GM18520 (cell line): Measurements from ENCODE around the gene WWTR1.

Experiments used
- ATAC-seq: cut with Tn5 transposase; IDR thresholded peaks from one replicate; pipeline ENCODE4 v1.9.1; 2021; ENCODE audit not compliant: unreplicated experiment

Gene WWTR1

DNA sequence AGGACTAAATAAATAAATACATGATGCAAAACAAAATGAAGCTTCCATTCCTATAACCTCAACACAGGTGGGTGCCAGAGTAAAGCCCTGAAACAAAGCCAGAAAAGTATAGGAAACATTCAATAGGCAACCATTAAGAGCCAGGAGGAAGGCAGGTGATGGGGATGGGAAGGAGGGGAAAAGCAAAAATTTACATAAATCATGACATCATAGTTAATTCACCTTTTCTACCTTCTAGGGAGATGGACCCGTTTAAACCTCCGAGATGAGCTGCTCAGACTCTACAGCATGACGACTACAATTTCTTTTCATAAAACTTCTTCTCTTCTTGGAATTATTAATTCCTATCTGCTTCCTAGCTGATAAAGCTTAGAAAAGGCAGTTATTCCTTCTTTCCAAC, 155.4 kb downstream of the WWTR1 start:
- ATAC-seq, result no peak

DNA sequence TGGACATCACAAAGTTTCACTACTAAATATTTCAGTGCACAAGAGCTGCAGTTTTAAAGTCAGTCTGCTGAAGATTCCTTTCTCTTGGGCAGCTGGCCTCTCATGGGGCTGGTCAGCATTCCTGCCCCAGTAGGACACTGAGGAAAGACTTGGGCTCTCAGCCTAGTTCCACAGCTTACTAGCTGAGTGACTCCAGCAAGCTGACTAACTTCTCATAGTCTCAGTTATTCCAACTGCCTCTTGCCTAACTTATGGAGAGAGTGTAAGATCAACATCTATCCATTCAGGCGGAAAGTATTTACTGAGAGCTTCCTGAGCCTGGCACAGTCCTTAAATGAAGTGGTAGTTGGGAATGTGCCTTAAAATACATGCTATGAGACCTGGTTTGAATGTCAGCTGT, 156.3 kb downstream of the WWTR1 start:
- no peak for ATAC-seq

DNA sequence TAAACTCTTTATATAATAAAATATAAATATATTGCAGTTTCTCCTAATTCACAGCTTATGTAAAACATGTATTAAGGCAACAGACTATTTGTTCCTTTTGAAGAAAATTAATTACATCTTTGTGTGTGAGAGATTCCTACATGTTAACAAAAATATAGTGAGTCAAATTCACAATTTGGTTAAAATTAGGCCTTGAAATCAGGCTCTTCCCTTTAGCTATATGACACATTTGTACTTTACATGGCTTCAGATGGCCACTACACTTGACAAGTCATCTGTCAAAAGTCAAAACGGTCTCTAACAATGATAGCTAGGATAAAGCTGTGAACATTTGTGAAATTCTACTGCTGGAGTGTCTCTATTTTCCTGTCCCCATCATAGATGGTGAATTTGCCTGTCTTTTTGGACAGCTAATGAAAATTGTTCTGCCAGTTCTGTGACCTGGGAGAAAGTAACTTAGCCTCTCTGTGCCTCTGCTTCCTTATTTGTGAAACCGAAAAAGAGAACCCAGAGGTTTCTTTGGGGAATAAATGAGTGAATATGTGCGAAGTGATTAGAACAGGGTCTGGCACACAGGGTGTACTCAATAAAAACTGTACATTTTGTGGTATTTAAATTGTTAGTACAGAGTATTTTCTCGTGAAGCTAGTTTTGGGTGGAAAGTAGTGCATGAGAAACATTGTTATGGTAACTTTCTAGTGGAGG, 159.7 kb downstream of the WWTR1 start:
- ATAC-seq, result no peak

DNA sequence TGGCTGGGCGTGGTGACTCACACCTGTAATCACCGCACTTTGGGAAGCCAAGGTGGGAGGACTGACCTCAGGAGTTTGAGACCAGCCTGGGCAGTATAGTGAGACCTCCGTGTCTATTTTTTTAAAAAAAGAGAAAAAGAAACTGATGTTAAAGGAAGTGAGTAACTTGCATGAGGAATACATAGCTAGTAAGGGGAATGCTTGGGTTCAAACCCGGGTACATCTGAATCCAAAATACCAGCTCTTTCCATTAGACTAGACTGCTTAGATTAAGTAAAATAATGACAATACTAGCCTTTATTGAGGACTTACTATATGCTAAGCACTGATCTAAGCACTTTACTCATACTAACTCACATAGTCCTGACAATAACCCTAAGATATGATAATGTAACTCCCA, 160.9 kb downstream of the WWTR1 start:
- no peak for ATAC-seq

DNA sequence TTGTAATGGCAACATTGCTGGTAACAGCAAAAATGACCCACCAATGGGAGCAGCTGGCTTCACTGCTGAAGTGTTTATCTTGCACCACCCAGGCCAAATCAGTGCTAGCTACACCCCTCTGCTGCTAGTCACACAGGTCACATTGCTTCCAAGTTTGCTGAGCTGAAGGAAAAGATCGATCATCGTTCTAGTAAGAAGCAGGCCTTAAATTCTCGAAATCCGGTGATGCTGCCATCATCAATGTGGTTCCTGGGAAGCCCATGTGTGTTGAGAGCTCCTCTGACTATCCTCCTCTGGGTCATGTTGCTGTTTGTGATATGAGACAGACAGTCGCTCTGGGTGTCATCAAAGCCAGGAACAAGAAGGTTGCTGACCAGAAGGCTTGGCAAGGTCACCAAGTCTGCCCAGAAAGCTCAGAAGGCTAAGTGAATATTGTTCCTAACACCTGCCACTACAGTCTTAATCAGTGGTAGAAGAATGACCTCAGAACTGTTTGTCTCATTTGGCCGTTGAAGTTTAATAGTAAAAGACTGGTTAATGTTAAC, 162.2 kb downstream of the WWTR1 start:
- ATAC-seq, result no peak

DNA sequence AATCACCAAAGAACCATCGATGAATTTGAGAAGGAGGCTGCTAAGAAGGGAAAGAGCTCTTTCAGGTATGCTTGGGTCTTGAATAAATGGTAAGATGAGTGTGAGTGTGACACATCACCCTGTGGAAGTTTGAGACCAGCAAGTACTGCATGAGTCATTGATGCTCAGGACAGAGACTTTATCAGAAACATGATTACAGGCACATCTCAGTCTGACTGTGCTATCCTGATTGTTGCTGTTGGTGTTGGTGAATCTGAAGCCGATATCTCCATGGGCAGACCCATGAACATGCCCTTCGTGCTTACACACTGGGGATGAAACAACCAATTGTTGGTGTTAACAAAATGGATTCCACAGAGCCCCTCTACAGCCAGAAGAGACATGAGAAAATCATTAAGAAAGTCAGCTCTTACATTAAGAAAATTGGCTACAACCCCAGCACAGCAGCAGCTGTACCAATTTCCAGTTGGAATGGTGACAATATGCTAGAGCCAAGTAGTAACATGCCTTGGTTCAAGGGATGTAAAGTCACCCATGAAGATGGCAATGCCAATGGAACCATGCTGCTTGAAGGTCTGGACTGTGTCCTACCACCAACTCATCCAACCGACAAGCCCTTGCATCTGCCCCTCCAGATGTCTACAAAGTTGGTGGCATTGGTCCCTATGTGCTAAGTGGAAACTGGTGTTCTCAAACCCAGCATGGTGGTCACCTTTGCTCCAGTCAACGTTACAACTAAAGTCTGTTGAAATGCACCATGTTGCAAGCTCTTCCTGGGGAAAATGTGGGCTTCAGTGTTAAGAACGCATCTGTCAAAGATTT, 162.9 kb downstream of the WWTR1 start:
- ATAC-seq, result no peak

DNA sequence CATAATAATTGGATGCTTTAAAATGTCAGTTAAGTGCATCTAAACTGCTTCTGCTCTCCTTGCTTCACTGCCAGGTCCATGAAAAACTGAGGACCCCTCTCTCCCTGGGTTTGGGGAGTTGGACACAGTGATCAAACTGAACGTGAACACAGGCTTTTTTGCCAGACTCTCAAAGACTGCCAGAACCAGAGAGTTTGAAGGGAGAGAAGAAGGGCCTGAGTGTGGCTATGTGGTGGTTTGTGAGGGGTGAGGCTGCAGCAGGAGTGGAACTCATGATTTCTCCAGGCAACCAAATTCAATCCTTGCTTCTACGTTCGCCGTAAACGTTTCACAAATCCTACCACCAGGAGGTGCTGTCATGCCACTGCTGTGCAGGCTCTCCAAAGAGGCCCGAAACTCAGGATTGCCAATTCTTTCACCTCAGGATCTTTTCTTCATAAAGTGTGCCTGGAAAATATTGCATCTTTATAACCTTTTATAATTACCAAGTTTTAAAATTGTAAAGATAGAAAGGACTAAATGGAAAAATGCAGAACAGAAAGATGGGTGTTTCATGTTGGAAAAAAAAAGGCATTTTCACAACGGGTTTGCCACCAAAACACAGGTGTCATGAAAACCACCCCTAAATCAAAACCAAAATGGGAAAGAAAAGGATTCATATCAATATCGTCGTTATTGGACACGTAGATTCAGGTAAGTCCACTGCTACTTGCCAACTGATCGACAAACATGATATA, 163.6 kb downstream of the WWTR1 start:
- ATAC-seq, result no peak

DNA sequence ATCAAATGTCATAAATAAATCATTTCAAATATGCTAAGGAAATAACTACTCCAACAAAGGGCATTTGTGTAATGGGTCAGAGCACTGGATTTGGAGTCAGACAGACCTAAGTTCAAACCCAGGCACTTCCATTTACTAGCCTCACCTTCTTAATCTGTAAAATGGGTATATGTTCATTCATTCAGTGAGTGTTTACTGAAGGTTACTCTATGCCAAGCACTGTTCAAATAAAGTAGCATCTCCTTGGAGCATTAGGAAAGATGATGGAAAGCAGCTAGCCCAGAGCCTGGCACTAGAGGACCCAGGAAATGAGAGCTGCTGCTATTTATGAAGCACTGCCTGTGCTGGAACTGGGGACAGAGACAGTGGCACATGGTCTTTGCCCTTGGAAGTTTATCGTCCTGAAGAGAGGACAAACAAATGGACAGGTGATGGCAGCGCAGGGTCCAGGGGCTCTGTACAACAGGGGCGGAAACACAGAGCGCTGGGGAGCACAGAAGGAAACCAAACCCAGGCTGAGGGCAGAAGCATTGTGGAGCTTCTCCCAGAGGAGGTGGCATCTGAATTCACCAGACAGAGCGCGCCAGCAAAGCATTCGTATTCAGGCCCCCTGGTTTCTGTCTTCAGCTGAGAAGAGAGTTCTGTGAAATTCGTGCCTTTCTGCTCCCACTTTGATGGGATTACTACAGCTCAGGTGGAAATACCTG, 164.4 kb downstream of the WWTR1 start:
- ATAC-seq, result no peak

DNA sequence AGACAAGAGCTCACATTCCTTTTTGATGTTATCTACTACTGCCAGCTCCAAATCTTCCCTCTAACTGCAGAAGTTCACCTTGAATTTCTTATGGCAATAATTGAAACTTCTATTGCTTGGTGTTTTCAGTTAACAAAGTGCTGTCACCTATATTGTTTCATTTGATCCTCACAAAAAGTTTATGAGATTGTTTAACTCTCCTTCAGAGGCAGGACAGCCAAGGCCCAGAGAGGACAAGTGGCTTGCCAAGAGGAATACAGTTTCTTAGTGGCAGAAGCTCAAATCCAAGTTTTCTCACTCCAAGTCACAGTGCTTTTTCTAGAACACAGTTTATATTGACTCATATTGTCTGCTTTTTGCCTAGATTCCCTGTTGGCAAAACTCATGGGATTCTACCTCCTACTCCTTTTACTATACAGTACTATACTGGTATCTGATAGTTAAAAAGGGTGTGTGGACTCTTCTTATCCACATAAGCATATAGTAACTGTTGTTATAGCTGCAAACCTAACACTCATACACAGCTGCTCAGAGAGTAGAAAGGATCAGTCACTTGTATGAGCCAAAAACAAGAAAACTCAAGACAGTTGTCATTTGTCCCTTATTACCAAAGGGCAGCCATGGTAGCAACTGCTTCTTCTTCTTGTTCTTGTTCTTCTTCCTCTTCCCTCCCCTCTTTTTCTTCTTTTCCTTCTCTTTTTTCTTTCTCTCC, 167.4 kb downstream of the WWTR1 start:
- no peak for ATAC-seq

DNA sequence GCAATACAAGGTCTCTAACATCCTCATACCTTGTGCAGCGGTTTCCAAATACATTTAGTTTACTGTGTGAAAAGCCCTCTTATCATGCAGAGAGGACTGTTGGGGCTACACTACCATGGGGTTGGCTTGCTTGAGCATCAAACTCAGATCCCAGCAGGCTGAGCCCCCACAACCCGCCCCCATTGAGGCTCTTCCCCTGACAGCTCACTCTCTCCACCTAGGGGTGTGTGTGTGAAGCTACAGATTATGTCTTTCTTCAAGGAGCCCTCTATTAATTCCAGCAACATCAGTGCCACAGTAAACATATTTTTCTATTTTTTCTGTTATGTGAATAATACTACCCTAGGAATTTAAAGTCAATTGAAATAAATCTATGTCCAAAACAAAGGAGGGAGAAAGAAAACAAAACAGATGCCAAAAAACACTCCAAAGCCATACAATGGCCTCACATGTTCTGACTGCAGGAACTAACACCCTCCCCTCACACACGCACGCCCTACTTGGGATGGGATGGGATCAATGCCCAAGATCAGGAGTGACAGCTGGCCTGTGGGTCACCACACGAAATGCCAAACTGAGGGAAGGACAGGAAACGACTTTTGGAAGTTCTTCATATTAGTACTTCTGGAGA, 168.7 kb downstream of the WWTR1 start:
- ATAC-seq, result no peak

DNA sequence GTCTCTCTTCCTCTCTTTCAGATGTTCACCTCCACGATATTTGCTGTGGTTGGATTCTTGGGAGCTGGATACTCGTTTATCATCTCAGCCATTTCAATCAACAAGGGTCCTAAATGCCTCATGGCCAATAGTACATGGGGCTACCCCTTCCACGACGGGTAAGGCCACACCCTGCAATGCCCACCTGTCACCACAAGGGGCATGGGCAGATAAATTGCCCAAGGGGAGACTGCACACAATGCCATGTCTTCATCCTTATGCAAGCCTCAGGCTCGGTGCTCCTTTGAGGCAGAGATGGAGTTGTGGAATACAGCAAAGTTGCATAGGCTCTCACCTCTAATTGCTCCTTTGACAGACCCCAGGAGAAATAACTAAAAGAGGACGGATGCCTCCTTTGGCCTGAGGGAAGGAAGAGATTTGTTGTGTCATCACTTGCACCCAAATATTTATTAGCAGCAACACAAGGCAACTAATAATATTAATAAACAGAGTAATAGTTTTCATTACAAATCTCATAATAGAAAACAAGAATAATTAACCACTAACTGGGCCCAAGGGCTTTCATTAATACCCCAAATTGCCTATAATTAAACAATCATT, 170.1 kb downstream of the WWTR1 start:
- no peak for ATAC-seq

DNA sequence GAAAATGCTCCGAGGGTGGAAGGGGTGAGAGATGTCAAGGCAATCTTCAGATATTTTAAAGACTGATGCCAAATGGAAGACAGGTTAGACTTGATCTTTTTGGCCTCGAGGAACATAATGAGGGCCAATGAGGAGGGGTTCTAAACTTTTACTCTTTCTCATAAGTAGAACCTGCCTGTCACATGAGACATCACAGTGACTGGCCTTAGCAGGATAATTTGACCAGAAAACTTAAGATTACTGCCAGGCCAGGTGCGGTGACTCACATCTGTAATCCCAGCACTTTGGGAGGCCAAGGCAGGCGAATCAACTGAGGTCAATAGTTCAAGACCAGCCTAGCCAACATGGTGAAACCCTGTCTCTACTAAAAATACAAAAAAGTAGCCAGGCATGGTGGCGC, 171.1 kb downstream of the WWTR1 start:
- ATAC-seq, result no peak

DNA sequence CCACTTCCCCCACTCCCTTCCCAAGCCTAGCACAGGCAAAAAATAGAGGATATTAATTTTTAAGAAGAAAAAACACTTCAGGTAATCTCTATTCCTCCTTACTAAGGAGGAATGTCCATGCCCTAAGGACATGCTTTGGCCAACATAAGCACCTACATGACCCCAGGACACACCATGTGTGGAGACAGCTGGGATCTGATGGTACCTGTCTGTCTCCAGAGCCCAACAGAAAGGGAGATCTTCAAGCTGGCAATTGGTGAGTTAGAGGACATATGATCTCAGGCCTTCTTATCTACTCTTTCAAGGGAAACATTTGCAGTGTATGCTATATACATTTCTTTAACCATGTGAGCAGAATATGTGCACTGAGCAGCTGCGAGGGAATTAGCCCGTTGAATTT, 176.3 kb downstream of the WWTR1 start:
- no peak for ATAC-seq

DNA sequence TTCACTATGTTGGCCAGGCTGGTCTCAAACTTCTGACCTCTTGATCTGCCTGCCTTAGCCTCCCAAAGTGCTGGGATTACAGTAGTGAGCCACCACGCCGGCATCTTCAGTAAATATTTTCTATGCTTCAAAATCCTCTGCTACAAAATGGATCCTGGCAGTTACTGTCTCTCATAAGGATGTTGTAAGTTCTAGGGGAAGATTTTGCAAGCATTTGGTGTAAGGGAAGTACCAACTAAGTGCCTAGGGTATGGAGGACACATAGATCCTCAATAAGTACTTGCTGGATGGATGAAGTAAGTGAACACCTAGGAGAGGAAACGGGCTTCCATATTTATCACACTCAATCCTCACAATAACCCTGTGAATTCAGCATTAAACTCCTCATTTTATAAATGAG, 176.8 kb downstream of the WWTR1 start:
- ATAC-seq, result no peak

DNA sequence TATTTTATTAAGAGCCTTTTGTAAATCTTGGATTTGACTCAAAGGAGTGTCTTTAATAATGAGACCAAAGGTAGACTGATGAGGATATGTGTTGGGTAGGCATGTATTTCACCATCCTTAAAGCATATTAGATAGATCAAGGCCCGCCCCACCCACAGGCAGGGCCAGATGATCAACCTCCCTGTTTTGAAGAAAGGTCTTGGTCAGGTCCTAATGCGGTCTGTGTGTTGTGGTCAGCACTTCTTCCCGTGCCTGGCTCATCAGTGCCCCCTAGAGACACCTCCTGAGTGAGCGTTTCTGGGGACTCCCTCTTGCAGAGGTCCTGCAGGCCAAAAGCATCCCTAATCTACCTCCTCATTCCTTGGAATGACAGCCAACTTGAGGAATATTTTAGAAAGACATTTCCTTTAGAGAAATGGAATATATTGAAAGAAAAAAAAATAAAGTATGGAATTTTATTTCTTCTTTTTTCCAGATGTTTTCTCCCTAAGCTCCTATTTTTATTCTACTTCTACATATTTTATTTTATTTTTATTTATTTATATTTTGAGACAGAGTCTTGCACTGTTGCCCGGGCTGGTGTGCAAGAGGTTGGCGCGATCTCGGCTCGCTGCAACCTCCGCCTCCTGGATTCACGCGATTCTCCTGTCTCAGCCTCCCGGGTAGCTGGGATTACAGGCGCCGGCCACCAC, 177.4 kb downstream of the WWTR1 start:
- ATAC-seq, result peak; percentile 89

DNA sequence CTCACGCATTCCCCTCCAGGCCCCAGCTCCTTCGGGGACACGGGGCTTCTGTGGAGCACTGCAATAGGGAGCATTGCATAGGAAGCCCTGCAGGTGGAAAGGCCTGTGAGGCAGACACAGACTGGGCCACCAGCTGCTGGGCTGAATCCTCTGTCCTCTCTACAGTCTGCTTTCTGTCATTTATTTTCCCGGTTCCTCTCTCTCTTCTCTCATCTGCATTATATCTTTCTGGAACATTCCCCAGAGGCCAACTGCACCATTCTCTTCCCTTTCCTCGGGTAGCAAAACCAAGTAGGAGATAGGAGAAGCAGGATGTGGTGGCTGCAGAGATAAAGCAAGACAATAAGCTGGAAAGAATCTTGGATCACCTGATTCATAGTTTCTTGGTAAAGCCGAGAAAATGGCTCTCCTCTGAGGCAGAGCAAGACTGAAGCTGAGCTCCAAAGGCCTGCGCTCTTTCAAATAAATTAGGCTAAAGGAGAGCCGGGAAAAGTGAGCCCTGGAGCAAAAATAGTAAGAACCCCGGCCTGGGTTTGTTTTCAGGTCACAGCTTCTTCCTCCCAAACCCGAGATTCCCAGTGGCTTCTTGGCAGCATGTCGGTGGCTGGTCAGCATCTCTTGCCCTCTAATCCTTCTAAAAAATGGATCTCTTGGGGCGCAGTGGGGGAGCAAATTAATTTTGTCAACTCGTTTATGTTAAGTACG, 178.1 kb downstream of the WWTR1 start:
- ATAC-seq, result no peak

DNA sequence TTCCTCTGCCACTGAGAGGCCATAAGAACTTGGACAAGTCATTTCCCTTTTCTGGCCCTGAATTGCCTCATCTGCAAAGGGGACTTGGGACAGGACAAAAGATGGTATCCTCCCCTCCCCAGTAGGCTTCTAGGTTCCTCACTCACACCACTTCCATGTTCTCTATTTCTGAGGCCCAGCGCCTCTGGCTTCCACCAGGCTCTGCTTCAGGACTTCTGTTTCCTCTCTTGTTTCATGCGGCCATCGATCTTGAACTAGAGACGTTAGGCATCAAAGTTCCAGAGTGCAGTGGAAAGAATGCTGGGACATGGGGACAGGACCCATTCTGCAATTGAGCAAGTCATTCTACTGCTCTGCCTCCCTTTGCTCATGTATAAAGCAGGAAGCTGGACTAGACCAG, 181.6 kb downstream of the WWTR1 start:
- ATAC-seq, result no peak

DNA sequence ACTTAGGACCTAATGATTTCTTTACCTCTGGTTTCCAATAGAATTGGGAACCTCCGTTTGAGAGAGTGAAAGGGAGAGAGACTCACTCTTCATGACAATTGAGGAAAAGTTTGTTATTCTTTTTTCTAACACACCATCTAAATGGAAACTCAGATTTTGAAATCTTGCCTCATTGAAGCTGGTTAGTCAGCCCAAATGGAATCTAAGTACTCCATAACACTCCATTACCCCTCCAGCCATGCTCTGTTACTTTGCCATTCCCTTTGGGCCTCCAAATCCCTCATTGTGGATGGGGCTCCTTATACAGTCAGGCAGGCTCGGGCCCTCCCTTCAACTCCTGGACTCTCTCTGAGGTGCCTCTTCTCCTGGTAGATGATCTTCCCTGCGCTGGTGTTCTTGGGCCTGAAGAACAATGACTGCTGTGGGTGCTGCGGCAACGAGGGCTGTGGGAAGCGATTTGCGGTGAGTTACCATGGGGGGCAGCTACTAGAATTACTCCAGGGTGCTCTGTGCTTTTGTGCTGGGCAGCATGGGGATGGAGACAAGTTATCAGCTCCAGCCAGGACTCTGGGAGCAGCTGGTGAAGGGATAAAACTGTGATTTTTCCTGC, 182.3 kb downstream of the WWTR1 start:
- ATAC-seq, result no peak
